Adrenal gland (tissue), 5 donors: ENCODE data around the gene GPR82.

ENCODE experiments used
- POLR2A ChIP-seq, 2 donors: fragments of 450-650 bp; IDR thresholded peaks; one replicate each; pipeline ENCODE4 v1.6.1; 2017; ENCODE audit warnings: antibody characterized with exemption in 2 of 2, mild to moderate bottlenecking in 2 of 2, moderate library complexity in 1 of 2
- TF ChIP-seq, protein P1 (sequence below), 6 experiments: fragments of 450-650 bp in 4 of 6; fragments of 200-600 bp in 2 of 6; sonication (generic) in 1 of 6; IDR thresholded peaks; 1 replicate in 5 of 6; 2 replicates in 1 of 6; pipeline versions ENCODE4 v1.5.1 to v1.8.0; 2016 to 2021; ENCODE audit warnings: antibody characterized with exemption in 6 of 6, mild to moderate bottlenecking in 2 of 6, moderate library complexity in 1 of 6
- donor health status: DM: no; HTN: no; CAD: no.

DNA sequence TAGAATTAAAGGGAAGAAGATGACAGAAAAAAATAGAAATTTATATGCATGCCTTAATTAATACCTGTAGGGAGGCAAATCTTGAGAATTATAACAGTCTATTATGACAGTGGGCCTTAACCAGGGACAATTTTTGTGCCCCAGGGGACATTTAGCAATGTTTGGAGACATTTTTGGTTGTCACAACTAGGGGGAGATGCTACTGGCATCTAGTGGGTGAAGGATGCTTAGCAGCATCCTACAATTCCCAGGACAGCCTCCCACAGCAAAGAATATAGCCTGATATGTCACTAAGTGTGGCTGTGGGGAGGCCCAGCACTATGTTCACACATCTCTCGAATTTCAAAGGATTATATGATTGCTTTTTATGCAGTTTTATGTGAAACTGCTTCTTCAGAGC, 10.5 kb downstream of the GPR82 start:
- TF ChIP-seq, protein P1, sequence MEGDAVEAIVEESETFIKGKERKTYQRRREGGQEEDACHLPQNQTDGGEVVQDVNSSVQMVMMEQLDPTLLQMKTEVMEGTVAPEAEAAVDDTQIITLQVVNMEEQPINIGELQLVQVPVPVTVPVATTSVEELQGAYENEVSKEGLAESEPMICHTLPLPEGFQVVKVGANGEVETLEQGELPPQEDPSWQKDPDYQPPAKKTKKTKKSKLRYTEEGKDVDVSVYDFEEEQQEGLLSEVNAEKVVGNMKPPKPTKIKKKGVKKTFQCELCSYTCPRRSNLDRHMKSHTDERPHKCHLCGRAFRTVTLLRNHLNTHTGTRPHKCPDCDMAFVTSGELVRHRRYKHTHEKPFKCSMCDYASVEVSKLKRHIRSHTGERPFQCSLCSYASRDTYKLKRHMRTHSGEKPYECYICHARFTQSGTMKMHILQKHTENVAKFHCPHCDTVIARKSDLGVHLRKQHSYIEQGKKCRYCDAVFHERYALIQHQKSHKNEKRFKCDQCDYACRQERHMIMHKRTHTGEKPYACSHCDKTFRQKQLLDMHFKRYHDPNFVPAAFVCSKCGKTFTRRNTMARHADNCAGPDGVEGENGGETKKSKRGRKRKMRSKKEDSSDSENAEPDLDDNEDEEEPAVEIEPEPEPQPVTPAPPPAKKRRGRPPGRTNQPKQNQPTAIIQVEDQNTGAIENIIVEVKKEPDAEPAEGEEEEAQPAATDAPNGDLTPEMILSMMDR (IDR thresholded peaks at IDR 0.05) = peak in 5 of 6 experiments; percentile 25 to 54 (median 46)
- TF ChIP-seq POLR2A (IDR thresholded peaks at IDR 0.05) = no peak
